NT2/D1 (cell line): ENCODE data around the gene LRRC8E.
"Not testable (repeated sequence)": the region's sequence is repeated elsewhere in the genome, so short reads cannot be mapped to it uniquely, and the experiment has no call there.

Experiments
- DNase-seq: peaks from one replicate; pipeline ENCODE4 v3.0.0-alpha.2; 2011; ENCODE audit warnings: low read depth, low spot score
- H3K27me3 ChIP-seq: 2 replicates; pipeline ENCODE4 v1.6.0; 2011; ENCODE audit warnings: mild to moderate bottlenecking; ENCODE audit not compliant: insufficient read length, insufficient read depth
- H3K36me3 ChIP-seq: 2 replicates; pipeline ENCODE4 v1.6.1; 2011; ENCODE audit warnings: mild to moderate bottlenecking, low read length, mixed read lengths; ENCODE audit not compliant: insufficient read depth, insufficient read length
- H3K4me1 ChIP-seq: 2 replicates; pipeline ENCODE4 v1.5.1; 2011; ENCODE audit not compliant: insufficient read depth, insufficient read length
- H3K4me3 ChIP-seq: 2 replicates; pipeline ENCODE4 v1.5.1; 2011; ENCODE audit warnings: low read depth; ENCODE audit not compliant: insufficient read length
- H3K9ac ChIP-seq: 2 replicates; pipeline ENCODE4 v1.6.0; 2011; ENCODE audit warnings: low read depth; ENCODE audit not compliant: insufficient read length
- H3K9me3 ChIP-seq: 2 replicates; pipeline ENCODE4 v1.5.1; 2011; ENCODE audit warnings: mild to moderate bottlenecking, low read length; ENCODE audit not compliant: insufficient read depth
- SUZ12 ChIP-seq: IDR thresholded peaks from 2 replicates; pipeline ENCODE4 v1.6.1; 2011; ENCODE audit not compliant: insufficient read length, insufficient read depth; ENCODE audit errors: extremely low read depth
- YY1 ChIP-seq: IDR thresholded peaks from 2 replicates; pipeline ENCODE4 v1.6.1; 2011; ENCODE audit not compliant: insufficient read length, insufficient read depth
- ZNF274 ChIP-seq: IDR thresholded peaks from 2 replicates; pipeline ENCODE4 v1.6.1; 2011; ENCODE audit warnings: mild to moderate bottlenecking, low read depth, low read length

Gene LRRC8E

GRCh38 chr19:7856679-7857663 lies 31.3 kb upstream of the LRRC8E start:
- no peak for TF ChIP-seq ZNF274
- TF ChIP-seq YY1, result no peak
- no peak for TF ChIP-seq SUZ12
- no peak for DNase-seq
- Histone ChIP-seq H3K36me3 (no peaks in the 10 kb centered on the region), H3K4me3 (no peak overlapping the region), H3K4me1 (peaks cover 53% of the 10 kb centered on the region), H3K9ac (no peak overlapping the region), H3K9me3 (no peaks in the 10 kb centered on the region), H3K27me3 (peaks cover 40% of the 10 kb centered on the region)

- Histone ChIP-seq H3K9me3 (no peaks in the 10 kb centered on the region), H3K36me3 (no peaks in the 10 kb centered on the region), H3K4me1 (peaks cover 55% of the 10 kb centered on the region), H3K9ac (peak overlapping the region; percentile 51), H3K27me3 (peaks cover 43% of the 10 kb centered on the region), H3K4me3 (peak overlapping the region; percentile 21)
- no peak for DNase-seq
- TF ChIP-seq ZNF274 (no peak), YY1 (no peak), SUZ12 (no peak)
These were observed 30.6 kb upstream of the LRRC8E start for GRCh38 chr19:7857727-7858108.

- Histone ChIP-seq H3K36me3 (no peaks in the 10 kb centered on the region), H3K27me3 (peaks cover 43% of the 10 kb centered on the region), H3K4me1 (peaks cover 56% of the 10 kb centered on the region), H3K9ac (peak overlapping the region; percentile 61), H3K4me3 (peak overlapping the region; percentile 21), H3K9me3 (no peaks in the 10 kb centered on the region)
- DNase-seq, result peak; percentile 63
- TF ChIP-seq SUZ12 (no peak), YY1 (no peak), ZNF274 (no peak)
These were observed 30.1 kb upstream of the LRRC8E start for GRCh38 chr19:7858109-7858770.

- not testable (repeated sequence) for H3K36me3 ChIP-seq, DNase-seq, H3K9ac ChIP-seq, H3K9me3 ChIP-seq, H3K4me3 ChIP-seq
- peaks cover 59% of the 10 kb centered on the region for H3K4me1 ChIP-seq
- H3K27me3 ChIP-seq, result peaks cover 43% of the 10 kb centered on the region
These were observed 29.2 kb upstream of the LRRC8E start for GRCh38 chr19:7859087-7859486.

- H3K4me3 ChIP-seq, result no peak overlapping the region
- peaks cover 35% of the 10 kb centered on the region for H3K27me3 ChIP-seq
- DNase-seq, result no peak
- no peaks in the 10 kb centered on the region for H3K9me3 ChIP-seq
- H3K9ac ChIP-seq, result peak overlapping the region; percentile 32
- TF ChIP-seq ZNF274 (no peak), YY1 (no peak), SUZ12 (no peak)
- peaks cover 62% of the 10 kb centered on the region for H3K4me1 ChIP-seq
- H3K36me3 ChIP-seq, result no peaks in the 10 kb centered on the region
These were observed 28.2 kb upstream of the LRRC8E start for GRCh38 chr19:7859831-7860713.

GRCh38 chr19:7860714-7861618 lies 27.3 kb upstream of the LRRC8E start:
- Histone ChIP-seq H3K9me3 (no peaks in the 10 kb centered on the region), H3K9ac (peak overlapping the region; percentile 80), H3K27me3 (peaks cover 35% of the 10 kb centered on the region), H3K4me3 (no peak overlapping the region), H3K36me3 (no peaks in the 10 kb centered on the region), H3K4me1 (peaks cover 64% of the 10 kb centered on the region)
- TF ChIP-seq ZNF274, result no peak
- no peak for TF ChIP-seq SUZ12
- no peak for TF ChIP-seq YY1
- no peak for DNase-seq
